GM12892 (cell line): ENCODE measurements around the gene PTPN4.

Source experiments
- DNase-seq: peaks from one replicate; pipeline ENCODE4 v3.0.0; 2011; ENCODE audit not compliant: insufficient read length
- FAIRE-seq: peaks from 2 replicates; lab custom pipeline; 2011; peaks lifted over from hg19 to GRCh38; lab: Jason Lieb, UNC
- POLR2A ChIP-seq: IDR thresholded peaks from 2 replicates; pipeline ENCODE4 v1.6.1; 2011; ENCODE audit warnings: low read depth, low read length, control low read depth
- POLR2AphosphoS5 ChIP-seq: IDR thresholded peaks from 2 replicates; pipeline ENCODE4 v1.6.1; 2011; ENCODE audit warnings: low read depth, low read length, control low read depth
- TAF1 ChIP-seq: IDR thresholded peaks from 2 replicates; pipeline ENCODE4 v1.6.1; 2011; ENCODE audit warnings: low read depth, mild to moderate bottlenecking, control low read depth, low read length, borderline replicate concordance

The PTPN4 gene

DNA sequence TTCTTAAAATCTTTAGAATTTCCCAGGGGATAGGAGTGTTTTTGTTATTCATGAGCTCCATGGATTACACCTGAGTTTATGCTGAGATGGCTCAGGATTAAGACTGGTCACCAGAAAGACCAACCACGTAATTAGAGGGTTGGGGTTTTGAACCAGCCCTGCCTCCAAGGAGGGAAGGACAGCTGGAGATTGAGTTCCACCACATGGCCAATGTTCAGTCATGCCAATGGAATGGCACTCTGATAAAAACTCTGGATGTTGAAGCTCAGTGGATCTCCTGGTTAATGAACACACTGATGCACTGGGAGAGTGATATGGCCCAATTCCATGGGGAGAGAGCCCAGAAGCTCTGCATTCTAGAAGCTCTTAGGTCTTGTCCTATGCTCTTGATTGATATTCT is 38.7 kb upstream of the PTPN4 start:
- no peak for FAIRE-seq
- DNase-seq = no peak
- TF ChIP-seq POLR2AphosphoS5 (no peak), TAF1 (no peak), POLR2A (no peak)

GRCh38 chr2:119721462-119721861 is 38.3 kb upstream of the PTPN4 start:
- no peak for DNase-seq
- TF ChIP-seq TAF1 (no peak), POLR2A (no peak)
- FAIRE-seq = no peak

GRCh38 chr2:119721904-119722303 is 37.8 kb upstream of the PTPN4 start:
- DNase-seq (no peak), FAIRE-seq (no peak)
- TF ChIP-seq POLR2A = no peak
- no peak for TF ChIP-seq TAF1
- TF ChIP-seq POLR2AphosphoS5 = no peak

- FAIRE-seq = no peak
- no peak for DNase-seq
- TF ChIP-seq POLR2A (no peak), POLR2AphosphoS5 (no peak), TAF1 (no peak)
These were observed 36.5 kb upstream of the PTPN4 start for GRCh38 chr2:119723186-119723585.

DNA sequence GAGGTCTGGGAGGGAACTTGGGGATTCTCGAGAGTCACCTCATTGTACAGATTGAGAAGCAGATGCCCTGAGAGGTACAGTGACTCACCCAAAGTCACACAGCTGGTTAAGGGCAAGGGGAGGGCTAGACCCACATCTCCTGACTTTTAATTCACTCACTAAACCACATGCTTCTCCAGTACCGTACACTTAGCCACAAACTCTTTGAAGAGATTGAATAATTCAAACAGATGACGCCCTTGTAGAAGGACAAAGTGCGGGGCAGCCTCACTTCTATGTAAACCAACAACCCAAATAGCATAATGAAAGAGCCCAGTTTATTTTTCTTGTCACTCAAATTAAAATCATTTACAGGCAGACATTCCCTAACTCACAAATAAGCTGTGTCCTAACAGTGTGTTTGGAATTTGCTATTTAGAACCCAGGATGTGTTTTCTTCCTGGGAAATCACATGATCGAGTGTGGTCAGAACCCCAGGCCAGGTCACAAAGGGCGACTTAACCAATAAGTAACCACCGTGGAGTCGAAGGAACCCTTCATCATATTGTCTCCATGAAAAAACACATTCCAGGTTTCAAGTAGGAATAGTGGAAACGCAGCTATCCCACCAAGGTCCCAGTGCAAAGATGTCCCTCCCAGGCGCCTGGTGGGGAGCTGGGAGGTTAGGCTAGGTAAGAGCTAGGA is 35.8 kb upstream of the PTPN4 start:
- FAIRE-seq (no peak), DNase-seq (no peak)
- TF ChIP-seq POLR2A (no peak), TAF1 (no peak), POLR2AphosphoS5 (no peak)

DNA sequence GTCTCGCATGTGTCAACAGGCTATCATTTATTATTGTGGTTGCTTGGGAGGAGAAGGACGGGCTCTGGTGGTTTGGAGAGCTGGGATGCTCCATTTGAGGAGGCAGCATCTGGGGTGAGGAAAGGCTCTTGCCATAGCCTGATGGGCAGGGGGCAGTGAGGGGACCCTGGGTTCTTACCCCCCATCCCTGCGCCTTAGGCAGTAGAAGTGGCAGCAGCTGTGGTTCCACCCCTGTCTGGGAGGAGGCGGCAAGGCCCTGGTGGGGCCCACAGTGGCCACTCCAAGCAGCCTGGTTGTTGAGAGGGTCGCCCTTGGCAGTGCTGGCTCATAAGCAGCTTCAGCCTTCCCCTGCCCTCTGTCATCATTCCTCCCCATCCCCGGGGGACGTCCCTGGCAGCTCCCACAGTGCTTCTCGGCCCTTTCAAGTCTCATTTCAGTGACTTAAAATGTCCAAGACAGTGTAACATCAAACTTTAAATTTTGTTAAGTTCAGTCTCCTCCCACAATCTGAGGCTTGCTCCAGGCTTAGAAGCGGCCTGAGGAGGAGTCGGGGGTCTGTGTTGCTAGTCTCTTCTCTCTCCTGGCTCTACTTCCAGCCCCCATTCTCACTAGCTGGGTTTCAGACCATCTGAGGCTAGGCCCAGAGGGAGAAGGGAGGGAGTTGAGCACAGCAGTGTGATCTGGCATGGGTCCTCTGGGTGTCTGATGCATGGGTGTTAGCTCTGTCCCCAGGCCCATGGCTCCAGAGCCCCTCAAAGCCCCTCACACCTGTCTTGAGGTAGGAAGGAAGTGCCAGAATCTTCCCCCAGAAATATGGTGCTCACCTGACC is 34.9 kb upstream of the PTPN4 start:
- FAIRE-seq = no peak
- DNase-seq = no peak
- TF ChIP-seq TAF1 (no peak), POLR2A (no peak), POLR2AphosphoS5 (no peak)

DNA sequence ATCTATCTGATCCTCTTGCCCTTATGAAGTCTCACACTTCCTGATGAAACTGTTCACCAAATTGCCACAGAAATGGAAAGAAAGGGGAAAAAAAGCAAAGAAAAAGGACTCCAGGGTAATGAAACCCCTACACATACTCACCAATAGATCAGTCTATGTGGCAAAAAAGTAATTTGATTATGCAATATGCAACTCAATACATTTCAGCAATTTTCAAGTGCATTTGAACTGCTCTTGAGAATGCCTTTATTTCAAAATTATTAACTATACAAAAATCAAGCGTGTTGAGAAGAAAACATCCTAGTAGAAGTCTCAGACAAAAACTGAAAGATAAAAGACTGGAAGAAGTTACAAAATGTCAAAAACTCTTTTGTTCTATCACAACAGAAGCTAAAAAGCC is 32.2 kb upstream of the PTPN4 start:
- FAIRE-seq = no peak
- DNase-seq = no peak
- TF ChIP-seq POLR2A (no peak), POLR2AphosphoS5 (no peak), TAF1 (no peak)

- TF ChIP-seq TAF1 = no peak
- DNase-seq (no peak), FAIRE-seq (no peak)
These were observed 31.3 kb upstream of the PTPN4 start for GRCh38 chr2:119728421-119728820.

DNA sequence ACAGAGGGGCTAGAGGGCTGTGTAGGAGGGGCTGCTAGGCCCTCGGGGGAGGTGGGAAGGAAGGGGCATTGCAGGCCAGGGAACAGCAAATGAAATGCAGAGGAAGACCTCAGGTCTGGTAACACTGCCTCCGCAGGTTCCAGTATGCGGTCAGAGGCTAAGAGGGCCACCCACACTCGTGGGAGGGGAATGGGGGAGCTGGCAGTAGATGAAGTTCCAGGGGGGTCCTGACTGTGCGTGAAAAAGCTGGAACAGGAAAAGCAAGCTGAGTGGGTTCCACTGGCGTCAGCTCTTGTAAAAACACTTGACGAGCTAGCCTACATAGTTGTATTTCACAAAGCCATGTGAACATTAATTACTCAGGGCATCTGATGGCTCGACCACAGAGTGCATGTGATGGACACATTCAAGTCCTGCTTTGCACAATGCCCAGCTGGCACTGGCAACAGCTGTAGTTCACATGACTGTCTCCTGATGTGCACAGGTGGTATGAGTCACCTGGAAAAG is 29.0 kb upstream of the PTPN4 start:
- TF ChIP-seq POLR2AphosphoS5 = no peak
- TF ChIP-seq POLR2A = no peak
- no peak for TF ChIP-seq TAF1
- FAIRE-seq = no peak
- no peak for DNase-seq

DNA sequence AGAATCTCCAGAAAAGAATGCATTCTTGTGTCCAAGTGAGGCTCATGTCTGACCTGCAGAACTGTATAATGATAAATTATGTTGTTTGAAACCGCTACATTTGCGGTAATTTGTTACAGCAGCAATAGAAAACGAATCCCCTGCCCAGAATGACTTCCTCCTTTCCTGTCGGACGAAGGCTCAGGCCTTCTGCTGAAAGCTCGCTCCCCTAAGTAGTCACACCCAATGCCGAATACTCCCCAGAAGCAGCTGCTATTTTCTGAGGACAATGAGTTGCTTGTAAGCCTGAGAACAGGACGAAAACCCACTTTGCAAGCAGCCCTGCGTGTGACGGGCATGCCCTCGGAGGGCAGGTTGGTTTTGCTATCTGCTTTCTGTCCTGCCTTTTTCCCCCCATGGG is 27.7 kb upstream of the PTPN4 start:
- no peak for DNase-seq
- no peak for TF ChIP-seq POLR2A
- no peak for TF ChIP-seq POLR2AphosphoS5
- TF ChIP-seq TAF1 = no peak
- FAIRE-seq = no peak

DNA sequence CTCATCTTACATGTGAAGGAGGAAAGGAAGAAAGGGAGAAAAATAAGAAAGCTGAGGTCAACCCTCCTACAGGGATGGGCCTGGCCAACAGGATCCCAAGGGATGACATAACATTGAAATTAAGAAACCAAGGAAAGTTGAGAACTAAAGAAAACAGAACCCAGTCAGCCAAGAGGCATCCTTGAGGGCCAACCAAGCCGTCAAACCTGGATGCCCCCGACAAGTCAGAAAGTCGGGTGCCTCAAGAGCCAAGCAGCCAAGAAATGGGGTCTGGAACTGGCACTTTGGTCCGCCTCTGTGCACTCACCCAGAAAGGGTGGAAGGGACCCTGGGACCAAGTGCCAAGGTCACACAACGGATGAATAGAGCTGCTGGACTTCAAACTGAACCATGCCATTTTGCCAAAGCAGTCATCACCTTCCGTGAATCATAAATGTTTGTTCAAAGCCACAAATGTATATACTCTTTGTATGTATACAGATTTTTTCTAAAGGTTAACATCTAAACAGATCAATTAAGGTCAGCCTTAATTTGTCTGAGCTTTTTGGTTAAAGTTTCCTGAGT is 27.0 kb upstream of the PTPN4 start:
- DNase-seq (no peak), FAIRE-seq (no peak)
- TF ChIP-seq POLR2AphosphoS5 = no peak
- no peak for TF ChIP-seq POLR2A
- TF ChIP-seq TAF1 = no peak

GRCh38 chr2:119734047-119734446 is 25.7 kb upstream of the PTPN4 start:
- no peak for DNase-seq
- no peak for FAIRE-seq
- TF ChIP-seq POLR2AphosphoS5 = no peak
- no peak for TF ChIP-seq POLR2A
- TF ChIP-seq TAF1 = no peak
